GM23338 (cell line): ENCODE measurements around the gene ANKRD62. TPM values are rescaled to one million over a fixed set of nuclear protein-coding genes. Genes with fewer than 3 reads are reported as not detected.

ENCODE experiments used
- ATAC-seq: fragments of 200-7000 bp; cut with Tn5 transposase; 3 replicates; pipeline ENCODE4 v1.9.1; 2020
- DNase-seq: peaks from one replicate; pipeline ENCODE4 v3.0.0-alpha.2; 2015; ENCODE audit warnings: low spot score
- H2AFZ ChIP-seq: fragments of 200-600 bp; sonication (generic); 2 replicates; pipeline ENCODE4 v1.8.0; 2016; ENCODE audit warnings: antibody characterized with exemption, mild to moderate bottlenecking, moderate library complexity
- H3F3A ChIP-seq: fragments of 200-600 bp; sonication (generic); replicated peaks from 2 replicates; pipeline ENCODE4 v1.8.0; 2017; ENCODE audit warnings: antibody characterized with exemption, mixed run types, low read depth
- H3K27ac ChIP-seq: fragments of 200-600 bp; sonication (generic); 2 replicates; pipeline ENCODE4 v1.6.1; 2016; ENCODE audit warnings: low read depth
- H3K27me3 ChIP-seq: fragments of 200-600 bp; sonication (generic); 2 replicates; pipeline ENCODE4 v1.8.0; 2016; ENCODE audit warnings: mild to moderate bottlenecking, mixed run types, moderate library complexity; ENCODE audit not compliant: insufficient read depth
- H3K36me3 ChIP-seq: fragments of 200-600 bp; sonication (generic); 2 replicates; pipeline ENCODE4 v1.8.0; 2016; ENCODE audit warnings: mild to moderate bottlenecking; ENCODE audit not compliant: insufficient read depth
- H3K4me1 ChIP-seq: fragments of 200-600 bp; sonication (generic); 2 replicates; pipeline ENCODE4 v1.8.0; 2016; ENCODE audit warnings: mild to moderate bottlenecking, moderate library complexity; ENCODE audit not compliant: insufficient read depth
- H3K4me2 ChIP-seq: fragments of 200-600 bp; sonication (generic); 2 replicates; pipeline ENCODE4 v1.7.1; 2017; ENCODE audit warnings: mixed run types
- H3K4me3 ChIP-seq: fragments of 200-600 bp; sonication (generic); 2 replicates; pipeline ENCODE4 v1.6.1; 2016; ENCODE audit warnings: mixed run types
- H3K79me2 ChIP-seq: fragments of 200-600 bp; sonication (generic); replicated peaks from 2 replicates; pipeline ENCODE4 v1.8.0; 2017; ENCODE audit warnings: mild to moderate bottlenecking; ENCODE audit not compliant: insufficient read depth
- H3K9me2 ChIP-seq: fragments of 200-600 bp; sonication (generic); 2 replicates; pipeline ENCODE4 v1.8.0; 2017; ENCODE audit not compliant: insufficient read depth
- H4K20me1 ChIP-seq: fragments of 200-600 bp; sonication (generic); replicated peaks from 2 replicates; pipeline ENCODE4 v1.8.0; 2017; ENCODE audit warnings: mild to moderate bottlenecking; ENCODE audit not compliant: insufficient read depth
- H3K27ac Mint-ChIP-seq: 2 replicates; pipeline ENCODE4 v1.8.0; 2020; ENCODE audit warnings: inconsistent platforms, mild to moderate bottlenecking, moderate library complexity, mixed read lengths
- H3K27me3 Mint-ChIP-seq: 3 replicates; pipeline ENCODE4 v1.8.0; 2022; ENCODE audit warnings: low read depth, mild to moderate bottlenecking, moderate library complexity, mixed read lengths, inconsistent platforms; ENCODE audit not compliant: insufficient read depth, poor library complexity
- H3K36me3 Mint-ChIP-seq: 3 replicates; pipeline ENCODE4 v1.8.0; 2021; ENCODE audit warnings: low read depth, mild to moderate bottlenecking, inconsistent platforms, moderate library complexity, mixed read lengths
- H3K4me1 Mint-ChIP-seq: 3 replicates; pipeline ENCODE4 v1.8.0; 2020; ENCODE audit warnings: mild to moderate bottlenecking, inconsistent platforms, mixed read lengths
- H3K4me3 Mint-ChIP-seq: 3 replicates; pipeline ENCODE4 v1.8.0; 2021; ENCODE audit warnings: moderate library complexity, mild to moderate bottlenecking, inconsistent platforms, mixed read lengths
- H3K9me3 Mint-ChIP-seq: 3 replicates; pipeline ENCODE4 v1.8.0; 2020; ENCODE audit warnings: moderate library complexity, mild to moderate bottlenecking, inconsistent platforms, mixed read lengths
- CREB1 ChIP-seq: fragments of 250-450 bp; sonication (Bioruptor Pico); IDR thresholded peaks from 2 replicates; pipeline ENCODE4 v1.5.0; 2020; ENCODE audit warnings: low read depth, mild to moderate bottlenecking, moderate library complexity
- CTCF ChIP-seq, 2 experiments: fragments of 200-600 bp in 1 of 2; sonication (generic) in 1 of 2; conservative IDR thresholded peaks; 2 replicates each; pipeline versions ENCODE4 v1.5.1 to v1.6.1; 2016 to 2017; ENCODE audit warnings: antibody characterized with exemption in 2 of 2, low read depth in 2 of 2, mild to moderate bottlenecking in 2 of 2, moderate library complexity in 1 of 2
- EZH2phosphoT487 ChIP-seq: fragments of 200-600 bp; sonication (generic); IDR thresholded peaks from one replicate; pipeline ENCODE4 v1.8.1; 2018; ENCODE audit warnings: antibody characterized with exemption; ENCODE audit not compliant: unreplicated experiment
- JUNB ChIP-seq: IDR thresholded peaks from one replicate; pipeline ENCODE4 v1.6.1; 2016; ENCODE audit warnings: antibody characterized with exemption; ENCODE audit not compliant: unreplicated experiment
- NANOG ChIP-seq: IDR thresholded peaks from 2 replicates; pipeline ENCODE4 v1.6.1; 2016; ENCODE audit warnings: antibody characterized with exemption, borderline replicate concordance
- POLR2AphosphoS5 ChIP-seq: IDR thresholded peaks from 2 replicates; pipeline ENCODE4 v1.6.1; 2016; ENCODE audit warnings: antibody characterized with exemption, low read depth
- REST ChIP-seq: IDR thresholded peaks from one replicate; pipeline ENCODE4 v1.6.1; 2018; ENCODE audit warnings: antibody characterized with exemption; ENCODE audit not compliant: unreplicated experiment
- ZNF331 ChIP-seq: fragments of 250-450 bp; sonication (Bioruptor Pico); IDR thresholded peaks from 2 replicates; pipeline ENCODE4 v1.5.0; 2020; ENCODE audit warnings: low read depth, mild to moderate bottlenecking, moderate library complexity
- polyA plus RNA-seq: library from polyadenylated mRNA; unstranded; fragments of >200 nt; fragmentation: Nextera tagmentation; extraction: Ambion mirVana; gene quantifications from 2 replicates; pipeline ENCODE4 v1.2.1, GENCODE V29; 2016
- total RNA-seq: library from RNA; depleted of rRNA; stranded (reverse); fragments of >200 nt; shearing (Covaris generic); gene quantifications from 2 replicates; pipeline ENCODE4 v1.2.3, GENCODE V29; 2014
- TF ChIP-seq, protein P1 (sequence below): fragments of 250-450 bp; sonication (Bioruptor Pico); IDR thresholded peaks from 2 replicates; pipeline ENCODE4 v1.5.0; 2020; ENCODE audit warnings: mild to moderate bottlenecking, moderate library complexity

The ANKRD62 gene
- total and polyA plus RNA-seq, 2 experiments from 2014 or later: not detected

DNA sequence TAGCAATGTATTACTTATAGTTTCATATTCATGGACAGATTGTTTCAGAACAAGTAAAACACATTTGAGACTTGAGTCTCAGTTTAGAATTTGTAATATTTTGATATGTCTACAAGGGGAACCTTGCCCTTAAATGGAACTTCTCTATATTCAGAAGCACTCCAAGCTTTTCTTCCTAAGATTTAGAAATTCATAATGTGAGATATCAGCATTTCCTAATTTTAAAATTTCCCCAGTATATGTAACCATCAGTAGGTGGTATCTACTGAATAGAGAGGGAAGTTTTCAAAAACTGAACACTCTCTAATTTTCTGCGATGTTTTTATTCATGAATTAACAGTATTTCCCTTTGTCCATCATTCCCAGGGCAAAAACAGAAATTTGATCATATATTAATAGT is 7.6 kb downstream of the ANKRD62 start (continued):
- TF ChIP-seq REST: no peak
- TF ChIP-seq POLR2AphosphoS5: no peak

DNA sequence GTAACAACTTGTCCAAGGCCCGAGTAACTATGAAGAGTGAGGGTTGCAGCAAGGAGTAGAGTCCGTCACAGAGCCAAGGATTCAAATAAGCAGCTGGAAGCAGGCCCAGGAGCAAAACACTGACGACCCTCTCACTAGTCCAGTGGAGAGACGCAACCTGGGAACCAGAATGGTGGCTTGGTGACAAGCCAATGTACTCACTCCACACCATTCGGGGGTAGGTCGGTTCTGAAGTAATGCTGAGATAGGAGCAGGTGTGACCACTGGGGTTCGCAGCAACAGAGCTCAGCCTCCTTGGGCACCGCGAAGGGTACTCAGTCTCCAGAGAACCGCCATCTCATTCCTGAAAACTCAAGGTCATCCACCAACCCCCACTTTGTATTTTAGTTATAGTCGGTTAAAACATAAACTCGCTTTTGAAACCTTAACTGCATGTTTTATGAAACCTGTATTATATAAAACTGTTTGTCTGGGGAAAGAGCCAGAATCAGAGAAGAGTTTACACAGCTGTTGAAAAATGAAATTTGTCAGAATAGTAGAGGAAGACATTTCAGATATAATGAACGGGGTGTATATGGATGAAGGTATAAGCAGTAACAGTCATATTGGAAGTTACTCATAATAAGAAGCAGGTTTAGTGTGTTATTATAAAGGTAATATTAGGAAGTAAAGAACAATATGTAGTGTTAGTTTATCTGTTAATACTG is 8.6 kb downstream of the ANKRD62 start:
- H3K27me3 Mint-ChIP-seq: no peaks in the 10 kb centered on the region
- TF ChIP-seq ZNF331 (CRISPR knock-in tag) (no peak), POLR2AphosphoS5 (no peak), JUNB (no peak), EZH2phosphoT487 (no peak), REST (no peak), NANOG (no peak), CREB1 (CRISPR knock-in tag) (no peak), CTCF (conservative IDR thresholded peaks at IDR 0.05; ENCODE audit: low read depth in 2 of 2) (no peak)
- TF ChIP-seq, protein P1, sequence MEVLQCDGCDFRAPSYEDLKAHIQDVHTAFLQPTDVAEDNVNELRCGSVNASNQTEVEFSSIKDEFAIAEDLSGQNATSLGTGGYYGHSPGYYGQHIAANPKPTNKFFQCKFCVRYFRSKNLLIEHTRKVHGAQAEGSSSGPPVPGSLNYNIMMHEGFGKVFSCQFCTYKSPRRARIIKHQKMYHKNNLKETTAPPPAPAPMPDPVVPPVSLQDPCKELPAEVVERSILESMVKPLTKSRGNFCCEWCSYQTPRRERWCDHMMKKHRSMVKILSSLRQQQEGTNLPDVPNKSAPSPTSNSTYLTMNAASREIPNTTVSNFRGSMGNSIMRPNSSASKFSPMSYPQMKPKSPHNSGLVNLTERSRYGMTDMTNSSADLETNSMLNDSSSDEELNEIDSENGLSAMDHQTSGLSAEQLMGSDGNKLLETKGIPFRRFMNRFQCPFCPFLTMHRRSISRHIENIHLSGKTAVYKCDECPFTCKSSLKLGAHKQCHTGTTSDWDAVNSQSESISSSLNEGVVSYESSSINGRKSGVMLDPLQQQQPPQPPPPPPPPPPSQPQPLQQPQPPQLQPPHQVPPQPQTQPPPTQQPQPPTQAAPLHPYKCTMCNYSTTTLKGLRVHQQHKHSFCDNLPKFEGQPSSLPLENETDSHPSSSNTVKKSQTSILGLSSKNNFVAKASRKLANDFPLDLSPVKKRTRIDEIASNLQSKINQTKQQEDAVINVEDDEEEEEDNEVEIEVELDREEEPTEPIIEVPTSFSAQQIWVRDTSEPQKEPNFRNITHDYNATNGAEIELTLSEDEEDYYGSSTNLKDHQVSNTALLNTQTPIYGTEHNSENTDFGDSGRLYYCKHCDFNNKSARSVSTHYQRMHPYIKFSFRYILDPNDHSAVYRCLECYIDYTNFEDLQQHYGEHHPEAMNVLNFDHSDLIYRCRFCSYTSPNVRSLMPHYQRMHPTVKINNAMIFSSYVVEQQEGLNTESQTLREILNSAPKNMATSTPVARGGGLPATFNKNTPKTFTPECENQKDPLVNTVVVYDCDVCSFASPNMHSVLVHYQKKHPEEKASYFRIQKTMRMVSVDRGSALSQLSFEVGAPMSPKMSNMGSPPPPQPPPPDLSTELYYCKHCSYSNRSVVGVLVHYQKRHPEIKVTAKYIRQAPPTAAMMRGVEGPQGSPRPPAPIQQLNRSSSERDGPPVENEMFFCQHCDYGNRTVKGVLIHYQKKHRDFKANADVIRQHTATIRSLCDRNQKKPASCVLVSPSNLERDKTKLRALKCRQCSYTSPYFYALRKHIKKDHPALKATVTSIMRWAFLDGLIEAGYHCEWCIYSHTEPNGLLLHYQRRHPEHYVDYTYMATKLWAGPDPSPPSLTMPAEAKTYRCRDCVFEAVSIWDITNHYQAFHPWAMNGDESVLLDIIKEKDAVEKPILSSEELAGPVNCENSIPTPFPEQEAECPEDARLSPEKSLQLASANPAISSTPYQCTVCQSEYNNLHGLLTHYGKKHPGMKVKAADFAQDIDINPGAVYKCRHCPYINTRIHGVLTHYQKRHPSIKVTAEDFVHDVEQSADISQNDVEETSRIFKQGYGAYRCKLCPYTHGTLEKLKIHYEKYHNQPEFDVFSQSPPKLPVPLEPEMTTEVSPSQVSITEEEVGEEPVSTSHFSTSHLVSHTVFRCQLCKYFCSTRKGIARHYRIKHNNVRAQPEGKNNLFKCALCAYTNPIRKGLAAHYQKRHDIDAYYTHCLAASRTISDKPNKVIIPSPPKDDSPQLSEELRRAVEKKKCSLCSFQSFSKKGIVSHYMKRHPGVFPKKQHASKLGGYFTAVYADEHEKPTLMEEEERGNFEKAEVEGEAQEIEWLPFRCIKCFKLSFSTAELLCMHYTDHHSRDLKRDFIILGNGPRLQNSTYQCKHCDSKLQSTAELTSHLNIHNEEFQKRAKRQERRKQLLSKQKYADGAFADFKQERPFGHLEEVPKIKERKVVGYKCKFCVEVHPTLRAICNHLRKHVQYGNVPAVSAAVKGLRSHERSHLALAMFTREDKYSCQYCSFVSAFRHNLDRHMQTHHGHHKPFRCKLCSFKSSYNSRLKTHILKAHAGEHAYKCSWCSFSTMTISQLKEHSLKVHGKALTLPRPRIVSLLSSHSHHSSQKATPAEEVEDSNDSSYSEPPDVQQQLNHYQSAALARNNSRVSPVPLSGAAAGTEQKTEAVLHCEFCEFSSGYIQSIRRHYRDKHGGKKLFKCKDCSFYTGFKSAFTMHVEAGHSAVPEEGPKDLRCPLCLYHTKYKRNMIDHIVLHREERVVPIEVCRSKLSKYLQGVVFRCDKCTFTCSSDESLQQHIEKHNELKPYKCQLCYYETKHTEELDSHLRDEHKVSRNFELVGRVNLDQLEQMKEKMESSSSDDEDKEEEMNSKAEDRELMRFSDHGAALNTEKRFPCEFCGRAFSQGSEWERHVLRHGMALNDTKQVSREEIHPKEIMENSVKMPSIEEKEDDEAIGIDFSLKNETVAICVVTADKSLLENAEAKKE (CRISPR knock-in tag): no peak

More for the DNA sequence above, 8.6 kb downstream of the ANKRD62 start:
- Histone ChIP-seq H3K4me2 (no peak overlapping the region), H3K27ac (no peak overlapping the region), H3K4me1 (no peaks in the 10 kb centered on the region), H4K20me1 (no peaks in the 10 kb centered on the region), H3K9me2 (no peaks in the 10 kb centered on the region), H3K4me3 (no peak overlapping the region), H3K36me3 (no peaks in the 10 kb centered on the region), H3K79me2 (no peaks in the 10 kb centered on the region), H2AFZ (no peak overlapping the region; the same call in 1 of the 2 replicates), H3K27me3 (no peaks in the 10 kb centered on the region), H3F3A (no peaks in the 10 kb centered on the region)
- DNase-seq (no peak), ATAC-seq (no peak)
- Mint-ChIP-seq H3K36me3 (no peaks in the 10 kb centered on the region), H3K9me3 (no peaks in the 10 kb centered on the region), H3K4me1 (no peaks in the 10 kb centered on the region), H3K4me3 (no peak overlapping the region), H3K27ac (no peak overlapping the region)
